Panc1 (cell line): Measurements from ENCODE around the gene EIF4E1B. TPM values are rescaled to one million over a fixed set of nuclear protein-coding genes. Genes with fewer than 3 reads are reported as not detected.

Experiments
- ATAC-seq: fragments of 200-7000 bp; cut with Tn5 transposase; 2 replicates; pipeline ENCODE4 v1.9.1; 2020; ENCODE audit warnings: mild to moderate bottlenecking, moderate library complexity
- BruUV-seq: library from RNA; stranded (reverse); fragments of 400-500 nt; replicated peaks from 2 replicates; lab custom pipeline; 2021; lab: Mats Ljungman, UMichigan
- CTCF ChIA-PET: fragments of 300-600 bp; sonication (Branson Sonifier 250); formaldehyde crosslinking; loops from one replicate; lab custom pipeline; 2022; ENCODE audit warnings: antibody characterized with exemption; lab: Charles Lee
- POLR2A ChIA-PET: fragments of 300-600 bp; sonication (Branson Sonifier 250); formaldehyde crosslinking; loops from one replicate; lab custom pipeline; 2022; ENCODE audit warnings: antibody characterized with exemption; lab: Charles Lee
- DNase-seq: peaks from one replicate; pipeline ENCODE4 v3.0.0-alpha.2; 2010; ENCODE audit warnings: low read depth, low spot score
- H3K27ac ChIP-seq: 2 replicates; pipeline ENCODE4 v1.5.1; 2011; ENCODE audit warnings: mild to moderate bottlenecking, low read length, inconsistent platforms
- H3K27me3 ChIP-seq: fragments of 200-500 bp; sonication (Bioruptor generic); 2 replicates; pipeline ENCODE4 v1.6.0; 2014; ENCODE audit warnings: low read length, inconsistent platforms; ENCODE audit not compliant: control insufficient read depth, insufficient read depth
- H3K36me3 ChIP-seq: fragments of 200-500 bp; sonication (Bioruptor generic); 2 replicates; pipeline ENCODE4 v1.5.1; 2014; ENCODE audit warnings: inconsistent platforms, mild to moderate bottlenecking, low read length, moderate library complexity; ENCODE audit not compliant: control insufficient read depth, insufficient read depth
- H3K4me1 ChIP-seq: 2 replicates; pipeline ENCODE4 v1.5.1; 2011; ENCODE audit warnings: inconsistent platforms, mild to moderate bottlenecking, low read length, moderate library complexity; ENCODE audit not compliant: control insufficient read depth, insufficient read depth
- H3K4me3 ChIP-seq, 2 experiments: 2 replicates each; pipeline ENCODE4 v1.5.1; 2011 to 2012; ENCODE audit warnings: low read depth in 2 of 2, low read length in 2 of 2, mild to moderate bottlenecking in 2 of 2, inconsistent platforms in 1 of 2, moderate library complexity in 1 of 2
- H3K9me3 ChIP-seq: fragments of 200-500 bp; sonication (Bioruptor generic); 2 replicates; pipeline ENCODE4 v1.5.1; 2014; ENCODE audit warnings: low read depth, mild to moderate bottlenecking, inconsistent platforms, low read length, moderate library complexity; ENCODE audit not compliant: control insufficient read depth, insufficient read depth
- POLR2AphosphoS5 ChIP-seq: IDR thresholded peaks from 2 replicates; pipeline ENCODE4 v1.6.1; 2012; ENCODE audit warnings: mild to moderate bottlenecking, low read depth, low read length, moderate library complexity
- SIN3A ChIP-seq: IDR thresholded peaks from 2 replicates; pipeline ENCODE4 v1.6.1; 2012; ENCODE audit warnings: low read depth, mild to moderate bottlenecking, low read length, moderate library complexity, borderline replicate concordance; ENCODE audit not compliant: insufficient read depth
- TCF7L2 ChIP-seq: IDR thresholded peaks from 2 replicates; pipeline ENCODE4 v1.6.1; 2011; ENCODE audit warnings: mild to moderate bottlenecking, low read depth, low read length, inconsistent platforms
- in situ Hi-C: cut with HindIII; loops from 2 replicates; pipeline ENCODE4 v1.10.0; 2016; ENCODE audit warnings: low sequenced_read_pairs, low pct_unique_long_range_greater_than_20kb
- intact Hi-C: fragments of 100-400 bp; cut with micrococcal nuclease; formaldehyde crosslinking; loops from one replicate; pipeline ENCODE4 v1.10.0; 2022; ENCODE audit not compliant: unreplicated experiment
- total RNA-seq: library from RNA; stranded (reverse); gene quantifications from one replicate; pipeline ENCODE4 v1.2.1, GENCODE V29; 2021; ENCODE audit not compliant: unreplicated experiment
- TF ChIP-seq, protein P1 (sequence below), 2 experiments: IDR thresholded peaks; 2 replicates each; pipeline ENCODE4 v1.6.1; 2011 to 2012; ENCODE audit warnings: low read depth in 2 of 2, control low read depth in 1 of 2, low read length in 1 of 2, mild to moderate bottlenecking in 1 of 2, moderate library complexity in 1 of 2; ENCODE audit not compliant: insufficient read depth in 1 of 2
- TF ChIP-seq, protein P2 (sequence below): fragments of 450-650 bp; IDR thresholded peaks from 2 replicates; pipeline ENCODE4 v1.5.1; 2017; ENCODE audit warnings: mild to moderate bottlenecking

Gene EIF4E1B
- total RNA-seq, 1 experiment from 2014 or later: not detected

DNA sequence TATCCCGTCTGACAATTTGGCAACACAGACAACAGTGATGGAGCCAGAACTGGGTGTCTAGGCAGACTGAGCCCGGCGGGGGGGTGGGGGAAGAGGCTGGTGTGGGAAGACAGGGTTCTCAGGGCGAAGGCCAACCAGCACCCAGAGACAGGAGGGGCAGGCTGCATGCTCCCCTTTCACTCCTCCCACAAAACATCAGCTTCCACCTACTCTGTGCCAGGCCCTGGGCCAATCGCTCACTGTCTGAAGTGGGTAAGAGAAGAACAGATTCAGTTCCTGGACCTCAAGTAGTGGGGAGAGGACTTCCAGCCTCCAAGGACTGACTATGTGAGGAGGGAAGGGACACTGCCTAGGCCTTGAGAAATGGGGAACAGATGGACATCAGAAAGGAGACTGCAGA is 2.9 kb upstream of the EIF4E1B start:
- POLR2A ChIA-PET: no interaction called here
- intact Hi-C loops (no loop called here), in situ Hi-C loops (no loop called here)
- no peak overlapping the region for H3K4me3 ChIP-seq
- H3K4me1 ChIP-seq: no peaks in the 10 kb centered on the region; the same call in 1 of the 2 replicates
- no peaks in the 10 kb centered on the region for H3K9me3 ChIP-seq
- no peaks in the 10 kb centered on the region for H3K36me3 ChIP-seq
- DNase-seq (no peak), ATAC-seq (no peak)
- H3K27ac ChIP-seq: no peak overlapping the region
- CTCF ChIA-PET: no interaction called here
- BruUV-seq: no TSS peak
- peaks cover 11% of the 10 kb centered on the region; the same call in 1 of the 2 replicates for H3K27me3 ChIP-seq
- TF ChIP-seq, protein P1, sequence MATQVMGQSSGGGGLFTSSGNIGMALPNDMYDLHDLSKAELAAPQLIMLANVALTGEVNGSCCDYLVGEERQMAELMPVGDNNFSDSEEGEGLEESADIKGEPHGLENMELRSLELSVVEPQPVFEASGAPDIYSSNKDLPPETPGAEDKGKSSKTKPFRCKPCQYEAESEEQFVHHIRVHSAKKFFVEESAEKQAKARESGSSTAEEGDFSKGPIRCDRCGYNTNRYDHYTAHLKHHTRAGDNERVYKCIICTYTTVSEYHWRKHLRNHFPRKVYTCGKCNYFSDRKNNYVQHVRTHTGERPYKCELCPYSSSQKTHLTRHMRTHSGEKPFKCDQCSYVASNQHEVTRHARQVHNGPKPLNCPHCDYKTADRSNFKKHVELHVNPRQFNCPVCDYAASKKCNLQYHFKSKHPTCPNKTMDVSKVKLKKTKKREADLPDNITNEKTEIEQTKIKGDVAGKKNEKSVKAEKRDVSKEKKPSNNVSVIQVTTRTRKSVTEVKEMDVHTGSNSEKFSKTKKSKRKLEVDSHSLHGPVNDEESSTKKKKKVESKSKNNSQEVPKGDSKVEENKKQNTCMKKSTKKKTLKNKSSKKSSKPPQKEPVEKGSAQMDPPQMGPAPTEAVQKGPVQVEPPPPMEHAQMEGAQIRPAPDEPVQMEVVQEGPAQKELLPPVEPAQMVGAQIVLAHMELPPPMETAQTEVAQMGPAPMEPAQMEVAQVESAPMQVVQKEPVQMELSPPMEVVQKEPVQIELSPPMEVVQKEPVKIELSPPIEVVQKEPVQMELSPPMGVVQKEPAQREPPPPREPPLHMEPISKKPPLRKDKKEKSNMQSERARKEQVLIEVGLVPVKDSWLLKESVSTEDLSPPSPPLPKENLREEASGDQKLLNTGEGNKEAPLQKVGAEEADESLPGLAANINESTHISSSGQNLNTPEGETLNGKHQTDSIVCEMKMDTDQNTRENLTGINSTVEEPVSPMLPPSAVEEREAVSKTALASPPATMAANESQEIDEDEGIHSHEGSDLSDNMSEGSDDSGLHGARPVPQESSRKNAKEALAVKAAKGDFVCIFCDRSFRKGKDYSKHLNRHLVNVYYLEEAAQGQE (IDR thresholded peaks at IDR 0.05; ENCODE audit: insufficient read depth in 1 of 2, low read depth in 2 of 2, low read length in 1 of 2): no peak
- TF ChIP-seq SIN3A (no peak), TCF7L2 (no peak), POLR2AphosphoS5 (no peak)
- TF ChIP-seq, protein P2, sequence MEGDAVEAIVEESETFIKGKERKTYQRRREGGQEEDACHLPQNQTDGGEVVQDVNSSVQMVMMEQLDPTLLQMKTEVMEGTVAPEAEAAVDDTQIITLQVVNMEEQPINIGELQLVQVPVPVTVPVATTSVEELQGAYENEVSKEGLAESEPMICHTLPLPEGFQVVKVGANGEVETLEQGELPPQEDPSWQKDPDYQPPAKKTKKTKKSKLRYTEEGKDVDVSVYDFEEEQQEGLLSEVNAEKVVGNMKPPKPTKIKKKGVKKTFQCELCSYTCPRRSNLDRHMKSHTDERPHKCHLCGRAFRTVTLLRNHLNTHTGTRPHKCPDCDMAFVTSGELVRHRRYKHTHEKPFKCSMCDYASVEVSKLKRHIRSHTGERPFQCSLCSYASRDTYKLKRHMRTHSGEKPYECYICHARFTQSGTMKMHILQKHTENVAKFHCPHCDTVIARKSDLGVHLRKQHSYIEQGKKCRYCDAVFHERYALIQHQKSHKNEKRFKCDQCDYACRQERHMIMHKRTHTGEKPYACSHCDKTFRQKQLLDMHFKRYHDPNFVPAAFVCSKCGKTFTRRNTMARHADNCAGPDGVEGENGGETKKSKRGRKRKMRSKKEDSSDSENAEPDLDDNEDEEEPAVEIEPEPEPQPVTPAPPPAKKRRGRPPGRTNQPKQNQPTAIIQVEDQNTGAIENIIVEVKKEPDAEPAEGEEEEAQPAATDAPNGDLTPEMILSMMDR: no peak

DNA sequence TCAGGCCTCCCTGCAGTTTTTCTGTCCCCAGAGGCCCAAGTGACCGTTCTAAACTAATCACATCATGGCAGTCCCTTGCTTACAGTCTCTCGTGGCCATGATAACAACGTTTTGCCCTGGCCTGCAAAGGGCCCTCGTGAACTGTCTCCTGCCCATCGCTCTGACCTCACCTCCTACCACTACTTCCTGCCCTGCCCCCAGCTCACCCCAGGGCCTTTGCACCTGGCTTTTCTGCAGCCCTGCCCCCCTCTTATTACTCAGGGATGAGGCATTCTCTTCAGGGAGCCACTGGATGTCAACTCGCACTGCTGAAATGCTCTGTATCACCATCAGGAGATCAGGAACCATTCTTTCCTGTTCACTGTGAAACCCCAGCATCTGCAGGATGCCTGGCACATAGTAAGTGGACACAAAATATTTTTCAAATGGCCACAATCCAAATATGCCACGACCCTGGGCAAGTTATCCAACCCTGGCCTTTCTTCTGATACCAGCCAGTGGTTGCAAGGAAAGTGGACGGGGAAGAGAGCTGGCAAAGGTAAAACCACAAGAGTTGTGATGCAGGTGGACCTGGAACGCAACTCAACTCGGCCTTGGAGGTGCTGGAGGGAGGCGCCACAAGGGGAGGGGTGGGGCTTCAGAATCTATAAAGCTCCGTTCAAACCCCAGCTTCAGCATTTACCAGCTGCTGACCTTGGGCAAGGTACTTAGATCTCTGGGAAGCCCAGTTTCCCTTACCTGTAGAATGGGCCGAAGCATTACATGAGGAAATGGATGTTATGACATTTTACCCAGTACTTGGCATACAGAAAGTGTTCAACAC is 1.9 kb upstream of the EIF4E1B start:
- Histone ChIP-seq H3K36me3 (no peaks in the 10 kb centered on the region), H3K27me3 (peaks cover 11% of the 10 kb centered on the region; the same call in 1 of the 2 replicates), H3K27ac (no peak overlapping the region), H3K4me3 (no peak overlapping the region), H3K9me3 (no peaks in the 10 kb centered on the region), H3K4me1 (no peaks in the 10 kb centered on the region; the same call in 1 of the 2 replicates)
- DNase-seq (no peak), ATAC-seq (no peak)
- ChIA-PET CTCF (no interaction called here), POLR2A (interaction anchor here (0.6 kb wide), 1 partner anchor 927 kb away, joined by 3 read pairs; no protein-coding TSS in a partner anchor)
- in situ Hi-C loops: no loop called here
- intact Hi-C loops: no loop called here
- BruUV-seq: no TSS peak
- no peak for TF ChIP-seq TCF7L2
- TF ChIP-seq SIN3A: no peak
- TF ChIP-seq, protein P1 (IDR thresholded peaks at IDR 0.05; ENCODE audit: insufficient read depth in 1 of 2, low read depth in 2 of 2, low read length in 1 of 2): no peak
